GM12801 (cell line): ENCODE data around the gene GBX2.

ENCODE experiments used
- TF ChIP-seq, protein P1 (sequence below): IDR thresholded peaks from one replicate; pipeline ENCODE4 v1.5.1; 2011; ENCODE audit warnings: control low read depth; ENCODE audit not compliant: insufficient read length; ENCODE audit errors: extremely low read depth

Gene GBX2

DNA sequence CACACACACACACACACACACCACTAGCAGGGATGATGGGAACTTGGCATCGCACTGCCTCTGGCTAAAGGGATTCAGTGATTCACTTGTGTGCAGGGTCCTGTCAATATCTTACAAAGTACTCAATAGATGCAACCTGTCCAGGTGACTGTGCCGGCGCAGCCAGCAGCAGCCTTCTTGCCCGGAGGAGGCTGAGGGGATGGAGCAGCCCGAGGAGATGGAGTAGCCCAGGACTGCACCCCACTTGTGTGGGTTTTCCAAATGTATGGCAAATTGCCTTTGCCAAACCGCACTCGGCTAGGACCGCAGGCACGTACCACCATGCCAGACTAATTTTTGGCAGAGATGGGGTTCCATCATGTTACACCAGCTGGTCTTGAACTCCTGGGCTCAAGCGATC, 31.1 kb downstream of the GBX2 start:
- TF ChIP-seq, protein P1, sequence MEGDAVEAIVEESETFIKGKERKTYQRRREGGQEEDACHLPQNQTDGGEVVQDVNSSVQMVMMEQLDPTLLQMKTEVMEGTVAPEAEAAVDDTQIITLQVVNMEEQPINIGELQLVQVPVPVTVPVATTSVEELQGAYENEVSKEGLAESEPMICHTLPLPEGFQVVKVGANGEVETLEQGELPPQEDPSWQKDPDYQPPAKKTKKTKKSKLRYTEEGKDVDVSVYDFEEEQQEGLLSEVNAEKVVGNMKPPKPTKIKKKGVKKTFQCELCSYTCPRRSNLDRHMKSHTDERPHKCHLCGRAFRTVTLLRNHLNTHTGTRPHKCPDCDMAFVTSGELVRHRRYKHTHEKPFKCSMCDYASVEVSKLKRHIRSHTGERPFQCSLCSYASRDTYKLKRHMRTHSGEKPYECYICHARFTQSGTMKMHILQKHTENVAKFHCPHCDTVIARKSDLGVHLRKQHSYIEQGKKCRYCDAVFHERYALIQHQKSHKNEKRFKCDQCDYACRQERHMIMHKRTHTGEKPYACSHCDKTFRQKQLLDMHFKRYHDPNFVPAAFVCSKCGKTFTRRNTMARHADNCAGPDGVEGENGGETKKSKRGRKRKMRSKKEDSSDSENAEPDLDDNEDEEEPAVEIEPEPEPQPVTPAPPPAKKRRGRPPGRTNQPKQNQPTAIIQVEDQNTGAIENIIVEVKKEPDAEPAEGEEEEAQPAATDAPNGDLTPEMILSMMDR: no peak

DNA sequence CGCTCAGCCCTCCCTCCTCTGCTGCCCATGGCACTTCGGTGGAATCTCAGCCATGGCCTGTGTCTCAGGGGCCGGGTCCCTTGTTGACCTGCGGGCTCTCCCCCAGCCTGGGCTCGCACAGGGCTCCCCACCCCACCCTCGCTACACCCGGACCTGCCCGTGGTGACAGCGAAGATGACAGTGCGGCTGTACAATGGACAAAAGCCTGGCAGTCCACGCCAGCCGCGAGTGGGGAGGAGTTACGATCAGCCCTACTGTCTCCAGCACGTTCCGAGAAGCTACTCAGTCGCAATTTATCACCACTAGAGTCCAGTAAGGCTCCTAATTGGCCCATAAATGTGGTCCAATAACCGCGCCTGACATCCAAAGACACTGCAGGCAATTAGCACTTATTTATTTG, 31.6 kb downstream of the GBX2 start:
- TF ChIP-seq, protein P1: no peak

DNA sequence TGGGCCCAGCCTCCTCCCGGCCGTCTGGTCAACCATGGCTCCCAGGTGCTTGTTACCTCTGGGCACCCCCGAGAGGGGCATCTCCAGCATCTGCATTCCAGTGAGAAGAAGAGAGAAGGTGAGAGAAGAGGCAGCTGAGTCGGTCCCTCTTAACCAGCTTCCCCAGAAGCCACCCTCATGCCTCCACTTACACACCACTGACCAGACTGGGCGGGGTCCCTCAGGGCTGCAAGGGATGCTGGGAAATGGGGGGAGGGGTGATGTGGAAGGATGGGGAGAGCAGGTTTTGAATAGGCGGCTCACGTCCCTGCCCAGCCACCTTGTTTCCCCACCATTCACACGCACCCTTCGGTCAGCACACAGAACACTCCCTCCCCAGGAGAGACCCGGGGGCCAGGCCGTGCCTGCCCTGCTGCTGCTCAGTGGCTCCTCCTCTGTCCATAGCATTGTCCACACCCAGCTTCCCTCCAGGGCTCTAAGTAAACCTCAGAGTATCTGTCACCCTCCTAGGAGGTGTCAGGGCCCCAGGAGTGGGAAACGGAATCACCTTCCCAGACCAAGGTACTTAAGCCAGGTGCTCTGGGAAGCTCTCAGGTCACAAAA, 34.7 kb downstream of the GBX2 start:
- TF ChIP-seq, protein P1: no peak

DNA sequence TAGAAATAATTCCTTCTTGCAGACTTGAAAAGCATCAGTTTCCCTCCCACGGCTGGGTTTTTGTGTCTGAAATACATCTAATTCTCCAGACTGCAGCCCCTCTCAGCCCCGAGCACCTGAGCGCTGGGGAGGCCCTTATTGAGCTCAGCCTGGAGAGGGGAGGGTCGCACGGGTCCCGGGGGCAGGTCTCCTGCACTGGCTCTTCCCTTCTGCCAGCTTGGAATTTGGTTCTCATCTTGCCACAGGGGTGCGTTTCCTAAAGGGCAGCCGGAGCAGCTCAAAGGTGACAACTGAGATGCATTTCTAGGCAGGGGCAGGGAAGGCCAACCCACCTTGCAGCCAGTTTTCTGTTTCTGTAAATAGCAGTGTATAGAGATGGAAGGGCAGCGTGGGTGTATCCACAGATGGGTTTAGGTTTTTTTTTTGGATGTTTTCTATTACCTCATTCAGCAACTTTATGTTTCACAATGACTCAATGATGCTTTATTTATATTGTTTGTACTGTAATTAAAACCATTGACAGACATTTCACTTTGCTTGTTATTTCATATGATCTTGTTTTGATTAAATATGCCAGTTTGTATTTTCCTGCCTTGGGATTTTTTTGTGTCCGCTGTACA, 37.0 kb downstream of the GBX2 start:
- TF ChIP-seq, protein P1: no peak

DNA sequence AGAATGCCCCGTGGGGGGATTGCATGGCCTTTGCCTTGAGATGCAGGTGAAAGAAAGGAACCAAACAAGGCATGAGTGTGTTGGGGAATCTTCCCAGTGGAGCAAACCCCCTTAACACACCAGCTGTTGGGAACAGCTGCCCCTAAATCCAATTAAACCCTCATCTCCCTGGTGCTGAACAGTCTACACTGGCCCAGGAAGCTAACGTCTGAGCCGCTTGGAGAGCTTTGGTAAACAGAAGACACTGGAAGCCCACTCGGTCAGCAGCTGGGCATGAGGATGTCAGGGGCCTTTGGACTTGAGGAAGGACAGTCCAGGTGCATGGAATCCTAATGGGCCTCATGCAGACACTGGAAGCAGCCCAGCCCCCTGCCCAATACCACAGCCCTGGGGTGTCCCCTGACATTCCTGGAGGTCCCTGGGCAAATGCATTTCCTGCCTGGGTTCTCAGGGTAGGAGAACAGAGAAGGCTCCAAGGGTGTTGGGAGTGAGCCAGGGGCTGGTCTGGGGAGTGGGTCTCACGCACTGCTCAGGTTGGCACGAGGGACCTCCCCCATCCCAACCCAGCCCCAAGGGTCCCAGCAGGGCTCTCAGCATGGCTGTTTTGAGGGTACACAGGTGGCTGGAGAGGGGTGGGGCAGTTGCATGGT, 37.7 kb downstream of the GBX2 start:
- TF ChIP-seq, protein P1: no peak

DNA sequence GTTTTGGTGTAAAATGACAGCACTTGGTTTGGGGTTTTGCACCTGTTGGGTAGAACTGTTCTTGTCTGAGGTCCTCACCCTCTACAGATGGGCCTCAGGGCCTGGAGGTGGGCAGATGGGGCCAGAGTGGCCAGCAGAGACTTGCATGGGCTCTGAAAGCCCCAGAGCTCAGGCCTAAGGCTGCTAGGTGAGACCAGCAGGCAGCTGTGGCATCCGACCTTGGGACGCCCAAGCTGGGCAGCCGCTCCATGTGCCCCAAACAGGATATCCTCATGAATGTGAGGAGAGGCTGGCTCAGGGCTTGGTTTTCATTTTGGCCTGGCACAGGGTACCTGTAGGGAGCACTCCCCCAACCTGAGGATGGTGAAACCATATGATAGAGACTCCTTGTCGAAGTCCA, 38.3 kb downstream of the GBX2 start:
- TF ChIP-seq, protein P1: no peak

DNA sequence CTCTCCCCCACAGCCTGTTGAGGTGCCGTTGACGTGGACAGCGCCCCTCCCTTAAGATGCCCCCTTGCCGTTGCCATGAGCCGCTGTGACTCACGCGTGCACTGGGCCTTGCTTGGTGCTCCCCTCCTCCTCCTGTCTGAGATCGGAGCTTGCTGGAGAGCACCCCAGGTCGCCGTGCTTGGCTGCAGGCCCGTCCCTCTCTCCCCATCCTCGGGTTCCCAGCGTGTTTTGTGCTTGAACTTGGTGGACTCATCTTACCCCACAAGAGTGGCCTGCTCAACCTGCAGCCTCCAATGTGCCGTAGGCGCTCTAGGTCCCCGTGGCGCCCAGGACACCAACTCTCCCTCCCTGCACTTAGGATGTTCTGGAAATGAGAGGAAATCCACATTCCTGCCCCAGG, 39.9 kb downstream of the GBX2 start:
- TF ChIP-seq, protein P1: no peak
